HG03432 (cell line): ENCODE measurements around the gene ZNF878.
"Not testable (repeated sequence)": the region's sequence is repeated elsewhere in the genome, so short reads cannot be mapped to it uniquely, and the experiment has no call there.

Experiments
- ATAC-seq: cut with Tn5 transposase; IDR thresholded peaks from one replicate; pipeline ENCODE4 v1.9.1; 2021; ENCODE audit warnings: mild to moderate bottlenecking, moderate library complexity; ENCODE audit not compliant: unreplicated experiment

ZNF878 gene

DNA sequence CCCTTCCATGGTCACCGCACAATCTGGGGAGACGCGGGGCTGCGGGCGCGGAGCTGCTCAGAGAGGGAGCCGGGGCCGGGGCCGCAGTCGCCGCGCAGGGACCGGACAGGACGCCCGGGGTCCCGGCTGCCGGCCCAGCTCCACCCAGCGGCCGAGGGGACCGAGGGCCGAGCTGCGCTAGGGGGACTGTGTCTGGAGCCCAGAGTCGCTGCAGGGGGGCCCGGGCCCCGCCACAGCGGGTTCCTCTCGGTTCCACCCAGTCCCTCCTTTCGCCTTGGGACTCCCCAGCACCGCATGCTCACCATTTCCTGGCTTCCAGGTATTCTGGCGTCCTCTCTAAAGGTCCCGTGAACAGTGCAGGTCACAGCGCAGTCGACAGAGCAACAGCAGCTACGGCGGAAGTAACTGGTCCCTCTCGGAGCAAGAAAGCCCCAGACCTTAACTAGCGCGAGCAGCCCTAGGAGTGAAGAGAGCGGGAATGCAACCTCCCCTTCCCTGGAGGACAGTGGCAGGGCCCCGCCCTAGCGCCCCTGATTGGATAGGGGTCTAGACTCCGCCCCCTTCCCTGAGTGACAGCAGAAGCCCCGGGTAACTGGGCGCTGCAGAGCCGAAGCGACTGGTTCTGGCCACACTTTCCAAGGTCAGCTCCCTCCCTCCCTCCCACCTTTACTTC lies at the start of gene ZNF878:
ZNF878 (minus strand) TSS at position 465 of the 673 bp plus-strand sequence; CDS start at position 305, 160 bp downstream.
- peak; percentile 88 for ATAC-seq

DNA sequence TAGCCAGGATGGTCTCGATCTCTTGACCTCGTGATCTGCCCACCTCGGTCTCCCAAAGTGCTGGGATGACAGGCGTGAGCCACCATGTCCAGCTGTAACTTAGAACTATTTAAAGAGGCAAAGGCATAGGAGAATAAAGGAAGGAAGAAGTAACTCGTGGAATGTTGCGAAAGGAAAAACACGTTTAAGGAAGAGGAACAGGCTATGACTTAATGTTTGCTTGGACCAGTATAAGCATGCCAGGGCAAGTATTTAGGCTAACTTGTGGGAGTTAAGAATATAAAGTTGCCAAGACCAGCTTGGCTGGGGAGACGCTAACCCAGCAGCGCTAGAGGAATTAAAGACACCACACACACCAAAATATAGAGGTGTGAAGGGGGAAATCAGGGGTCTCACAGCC lies 45.3 kb upstream of the ZNF878 start:
- ATAC-seq = no peak

- no peak for ATAC-seq
These were observed 42.5 kb upstream of the ZNF878 start for GRCh38 chr19:12095111-12095790.

- no peak for ATAC-seq
These were observed 41.0 kb upstream of the ZNF878 start for GRCh38 chr19:12093777-12094176.

DNA sequence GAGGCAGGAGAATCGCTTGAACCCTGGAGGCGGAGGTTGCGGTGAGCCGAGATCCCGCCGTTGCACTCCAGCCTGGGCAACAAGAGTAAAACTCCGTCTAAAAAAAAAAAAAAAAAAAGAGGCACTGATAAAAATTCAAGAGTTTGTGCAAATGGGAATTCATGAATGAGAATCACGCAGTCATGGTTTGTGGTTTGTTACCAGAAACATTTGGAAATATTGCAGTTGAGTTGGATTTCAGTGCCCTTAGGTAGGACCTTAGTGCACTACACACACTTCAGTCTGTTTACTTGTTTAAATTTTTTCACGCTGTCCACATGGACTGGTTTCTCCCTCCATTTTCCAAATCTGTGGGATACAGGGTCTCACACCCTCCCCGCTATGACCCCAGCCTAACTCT lies 40.2 kb upstream of the ZNF878 start:
- no peak for ATAC-seq

GRCh38 chr19:12092065-12092867 lies 39.5 kb upstream of the ZNF878 start:
- ATAC-seq = peak; percentile 73

DNA sequence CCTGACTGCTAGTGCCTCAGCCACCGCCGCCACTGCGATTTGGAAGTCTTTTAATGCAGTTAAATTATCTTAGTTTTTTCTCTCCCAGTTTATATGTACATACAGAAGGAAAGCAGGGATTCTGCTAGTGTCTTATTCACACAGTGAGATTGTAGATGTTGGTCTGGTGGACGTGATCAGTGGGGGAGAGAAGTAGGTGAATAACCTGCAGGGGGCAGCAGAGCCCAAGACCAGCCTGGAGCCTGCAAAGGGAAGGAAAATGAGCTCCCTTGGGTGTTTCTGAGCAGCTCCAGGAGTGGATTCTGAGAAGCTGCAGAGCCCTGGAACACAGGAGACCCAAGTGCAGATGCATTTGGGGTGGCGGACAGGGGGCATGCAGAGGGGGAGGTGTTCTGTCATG lies 38.0 kb upstream of the ZNF878 start:
- no peak for ATAC-seq

- ATAC-seq = no peak
These were observed 32.5 kb upstream of the ZNF878 start for GRCh38 chr19:12085074-12085818.

- ATAC-seq = not testable (repeated sequence)
These were observed 30.6 kb upstream of the ZNF878 start for GRCh38 chr19:12083336-12083735.

DNA sequence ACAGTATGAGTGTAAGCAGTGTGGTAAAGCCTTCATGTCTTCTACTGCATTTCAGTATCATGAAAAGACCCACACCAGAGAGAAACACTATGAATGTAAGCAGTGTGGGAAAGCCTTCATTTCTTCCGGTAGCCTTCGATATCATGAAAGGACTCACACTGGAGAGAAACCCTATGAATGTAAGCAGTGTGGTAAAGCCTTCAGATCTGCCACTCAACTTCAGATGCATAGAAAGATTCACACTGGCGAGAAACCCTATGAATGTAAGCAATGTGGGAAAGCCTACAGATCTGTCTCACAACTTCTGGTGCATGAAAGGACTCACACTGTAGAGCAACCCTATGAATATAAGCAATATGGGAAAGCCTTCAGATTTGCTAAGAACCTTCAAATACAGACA lies 24.6 kb upstream of the ZNF878 start:
- no peak for ATAC-seq

GRCh38 chr19:12076331-12076730 lies 23.6 kb upstream of the ZNF878 start:
- not testable (repeated sequence) for ATAC-seq

DNA sequence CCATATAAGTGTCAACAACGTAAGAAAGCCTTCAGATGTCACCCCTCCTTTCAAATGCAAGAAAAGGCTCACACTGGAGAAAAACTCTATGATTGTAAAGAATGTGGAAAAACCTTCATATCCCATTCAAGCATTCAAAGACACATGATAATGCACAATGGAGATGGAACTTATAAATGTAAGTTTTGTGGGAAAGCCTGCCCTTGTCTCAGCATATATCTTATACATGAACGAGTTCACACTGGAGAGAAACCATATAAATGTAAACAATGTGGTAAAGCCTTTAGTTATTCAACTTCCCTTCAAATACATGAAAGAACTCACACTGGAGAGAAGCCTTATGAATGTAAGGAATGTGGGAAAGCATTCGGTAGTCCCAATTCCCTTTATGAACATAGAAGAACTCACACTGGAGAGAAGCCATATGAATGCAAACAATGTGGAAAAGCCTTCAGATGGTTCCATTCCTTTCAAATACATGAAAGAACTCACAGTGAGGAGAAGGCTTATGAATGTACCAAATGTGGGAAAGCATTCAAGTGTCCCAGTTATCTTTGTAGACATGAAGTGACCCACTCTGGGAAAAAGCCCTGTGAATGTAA lies 22.9 kb upstream of the ZNF878 start:
- no peak for ATAC-seq

- ATAC-seq = peak; percentile 84
These were observed 12.1 kb upstream of the ZNF878 start, which contains the start of gene ZNF844 for GRCh38 chr19:12064590-12065538. Gene ZNF844, plus strand, starts transcription at chr19:12064731. Its CDS starts 143 bp downstream, at chr19:12064874.

GRCh38 chr19:12055784-12056183 lies 3.0 kb upstream of the ZNF878 start:
- no peak for ATAC-seq

DNA sequence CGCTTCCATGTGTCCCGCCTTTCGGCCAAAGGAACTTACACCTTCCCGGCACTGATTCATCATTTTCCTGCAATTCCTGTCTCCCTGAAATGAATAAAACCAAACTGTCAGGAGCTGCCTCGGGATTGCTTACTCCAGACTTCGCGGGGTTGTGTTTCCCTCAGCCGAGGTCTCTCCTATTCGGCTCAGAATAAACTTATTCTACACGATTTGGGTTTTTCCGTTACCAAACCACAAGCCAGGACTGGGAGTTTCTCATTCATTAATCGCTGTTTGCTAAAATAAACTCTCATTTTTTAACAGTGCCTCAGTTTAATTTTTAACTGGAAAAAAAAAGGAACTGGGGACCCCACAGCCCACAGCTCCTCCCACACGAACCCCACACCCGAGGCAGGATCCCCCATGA lies 667 bp downstream of the ZNF878 start:
- ATAC-seq = peak; percentile 9

GRCh38 chr19:12047868-12048267 lies 4.9 kb downstream of the ZNF878 start:
- ATAC-seq = no peak

- ATAC-seq = no peak
These were observed 8.9 kb downstream of the ZNF878 start for GRCh38 chr19:12043752-12044422.

DNA sequence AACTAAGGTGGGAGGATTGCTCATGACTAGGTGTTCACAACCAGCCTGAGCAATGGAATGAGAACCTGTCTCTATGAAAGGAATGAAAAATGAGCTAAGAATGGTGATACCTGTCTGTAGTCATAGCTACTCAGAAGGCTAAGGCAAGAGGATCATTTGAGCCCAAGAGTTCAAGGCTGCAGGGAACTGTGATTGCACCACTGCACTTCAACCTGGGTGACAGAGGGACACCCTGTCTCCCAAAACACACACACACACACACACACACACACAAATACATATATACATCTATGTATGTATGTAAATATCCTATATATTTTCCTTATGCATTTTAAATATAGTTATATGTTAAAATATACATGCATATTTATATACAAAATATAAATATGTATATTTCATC lies 9.9 kb downstream of the ZNF878 start:
- no peak for ATAC-seq
